ENCODE measurements around the gene KLK14. TPM values are rescaled to one million over a fixed set of nuclear protein-coding genes. Genes with fewer than 3 reads are reported as not detected.
A peak's percentile ranks its signal among the peaks of the same experiment; 100 is the strongest.

The KLK14 gene
- total and polyA plus RNA-seq, 2 of the 8 experiments (the other 6 are each of a cell fraction or from before 2014, with no cell fraction given): 0.09 to 1.2 TPM

DNA sequence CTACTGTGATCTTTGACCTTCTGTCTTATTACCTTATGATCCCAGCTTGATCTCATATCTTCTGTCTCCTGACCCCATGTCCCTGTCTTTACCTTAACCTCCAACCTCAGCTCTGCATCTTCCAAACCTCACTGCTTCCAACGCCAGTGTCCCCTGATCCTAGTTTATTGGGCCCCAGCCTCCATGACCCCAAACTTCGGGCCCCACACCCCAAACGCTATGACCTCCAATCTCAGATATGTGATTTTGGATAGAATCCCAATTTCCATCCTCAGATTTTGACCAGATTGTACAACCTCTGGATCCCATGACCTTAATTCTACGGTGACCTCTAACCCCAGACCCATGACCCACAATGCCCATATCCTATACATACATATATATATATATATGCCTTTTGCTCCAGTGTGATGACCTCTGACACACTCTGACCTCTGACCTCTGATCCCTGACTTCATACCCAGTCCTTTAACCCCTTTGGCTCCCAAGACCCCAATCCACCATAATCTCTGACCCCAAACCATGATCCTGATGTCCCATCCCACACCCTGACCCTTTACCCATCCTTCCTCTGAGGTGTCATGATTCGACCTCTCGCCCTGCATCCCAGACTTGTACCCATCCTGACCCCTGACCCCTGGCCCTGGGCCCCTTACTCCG is 51.3 kb downstream of the KLK14 start:
- Histone ChIP-seq H3K79me1 (ENCODE audit: low read depth, low read length) (no peaks in the 10 kb centered on the region; the same call in 1 of the 2 replicates), H3K27ac (ENCODE audit: low read depth, low read length) (no peak overlapping the region), H4K91ac (replicated peaks; ENCODE audit: insufficient read length, low read length) (no peak overlapping the region), H2AFZ (ENCODE audit: low read length) (no peak overlapping the region), H3K56ac (replicated peaks; ENCODE audit: insufficient read length, low read depth, low read length) (no peak overlapping the region), H3K23ac (ENCODE audit: insufficient read length) (no peak overlapping the region), H3K9ac (replicated peaks in 1 of 4; ENCODE audit: extremely low read depth in 1 of 4, low read depth in 3 of 4, low read length in 3 of 4) (no peak overlapping the region), H3K79me2 (ENCODE audit: control insufficient read depth in 1 of 2, insufficient read depth in 2 of 2, low read length in 2 of 2) (no peaks in the 10 kb centered on the region), H3K18ac (ENCODE audit: extremely low read depth, low read length) (no peak overlapping the region), H2BK120ac (replicated peaks; ENCODE audit: low read depth, low read length) (no peak overlapping the region), H2BK12ac (ENCODE audit: low read depth, low read length) (0 out of 2 replicates have a peak overlapping the region, but pooled peaks have one; percentile 5), H3K36me3 (ENCODE audit: control insufficient read depth in 2 of 4, insufficient read depth in 4 of 4, low read length in 3 of 4) (no peaks in the 10 kb centered on the region), H3K9me3 (ENCODE audit: insufficient read depth in 2 of 2, low read depth in 1 of 2, low read length in 1 of 2) (no peaks in the 10 kb centered on the region), H3K4me2 (ENCODE audit: insufficient read depth in 1 of 2, low read depth in 2 of 2, low read length in 2 of 2) (no peak overlapping the region), H3K23me2 (ENCODE audit: low read depth, low read length) (no peaks in the 10 kb centered on the region), H2BK15ac (ENCODE audit: low read length) (no peak overlapping the region; the same call in 1 of the 2 replicates), H3K4me3 (ENCODE audit: extremely low read depth in 1 of 4, insufficient read depth in 2 of 4, low read depth in 3 of 4, low read length in 4 of 4) (no peak overlapping the region), H3K4me1 (replicated peaks in 1 of 4; ENCODE audit: control insufficient read depth in 3 of 4, insufficient read depth in 4 of 4, low read length in 3 of 4) (peaks cover 0 to 16% (median 8%) of the 10 kb centered on the region in 4 experiments; a peak in 5 of 7 replicates), H4K20me1 (replicated peaks in 1 of 2; ENCODE audit: control insufficient read depth in 1 of 2, insufficient read depth in 2 of 2, low read length in 2 of 2) (no peaks in the 10 kb centered on the region), H2BK5ac (ENCODE audit: low read depth, low read length) (no peak overlapping the region), H3K27me3 (replicated peaks in 1 of 4; ENCODE audit: control insufficient read depth in 3 of 4, extremely low read depth in 1 of 4, insufficient read depth in 3 of 4, low read length in 3 of 4) (no peaks in the 10 kb centered on the region; a peak in 1 of 7 replicates), H2BK20ac (ENCODE audit: low read length) (no peak overlapping the region; the same call in 1 of the 2 replicates), H2AK5ac (ENCODE audit: low read depth, low read length) (0 out of 2 replicates have a peak overlapping the region, but pooled peaks have one; percentile 53), H3K14ac (ENCODE audit: insufficient read length) (no peak overlapping the region), H4K5ac (ENCODE audit: insufficient read length, low read depth, low read length) (no peak overlapping the region), H4K8ac (ENCODE audit: extremely low read depth, insufficient read depth, low read length) (peak overlapping the region; percentile 16; the same call in 1 of the 2 replicates), H3K4ac (replicated peaks; ENCODE audit: insufficient read length, low read depth, low read length) (no peak overlapping the region)
- ChIA-PET CTCF (ENCODE audit: partially characterized antibody) (interaction anchor here (0.9 to 2.4 kb wide), 2 partner anchors 10 to 64 kb away, joined by 4 to 10 read pairs; no protein-coding TSS in a partner anchor), POLR2A (ENCODE audit: partially characterized antibody) (interaction anchor here (0.6 kb wide), 1 partner anchor 365 kb away, joined by 3 read pairs; no protein-coding TSS in a partner anchor)
- WGBS, 2 experiments (ENCODE audit: extremely low coverage in 1 of 2, insufficient coverage in 1 of 2, insufficient read length in 1 of 2, insufficient replicate concordance in 2 of 2, low coverage in 1 of 2, low lambda C conversion rate in 2 of 2, missing lambda C conversion rate in 1 of 2): 88% methylated on average over 7 of the region's 7 CpGs; no CpG with 5 or more reads in 1 of the 2 experiments
- DNase-seq (ENCODE audit: low read depth in 1 of 2, low spot score in 2 of 2) (no peak), FAIRE-seq (no peak)
- TF ChIP-seq POU5F1 (IDR thresholded peaks at IDR 0.05; ENCODE audit: low read depth, low read length) (no peak), CHD1 (IDR thresholded peaks at IDR 0.05; ENCODE audit: low read depth, low read length) (no peak)
- TF ChIP-seq, protein P1, sequence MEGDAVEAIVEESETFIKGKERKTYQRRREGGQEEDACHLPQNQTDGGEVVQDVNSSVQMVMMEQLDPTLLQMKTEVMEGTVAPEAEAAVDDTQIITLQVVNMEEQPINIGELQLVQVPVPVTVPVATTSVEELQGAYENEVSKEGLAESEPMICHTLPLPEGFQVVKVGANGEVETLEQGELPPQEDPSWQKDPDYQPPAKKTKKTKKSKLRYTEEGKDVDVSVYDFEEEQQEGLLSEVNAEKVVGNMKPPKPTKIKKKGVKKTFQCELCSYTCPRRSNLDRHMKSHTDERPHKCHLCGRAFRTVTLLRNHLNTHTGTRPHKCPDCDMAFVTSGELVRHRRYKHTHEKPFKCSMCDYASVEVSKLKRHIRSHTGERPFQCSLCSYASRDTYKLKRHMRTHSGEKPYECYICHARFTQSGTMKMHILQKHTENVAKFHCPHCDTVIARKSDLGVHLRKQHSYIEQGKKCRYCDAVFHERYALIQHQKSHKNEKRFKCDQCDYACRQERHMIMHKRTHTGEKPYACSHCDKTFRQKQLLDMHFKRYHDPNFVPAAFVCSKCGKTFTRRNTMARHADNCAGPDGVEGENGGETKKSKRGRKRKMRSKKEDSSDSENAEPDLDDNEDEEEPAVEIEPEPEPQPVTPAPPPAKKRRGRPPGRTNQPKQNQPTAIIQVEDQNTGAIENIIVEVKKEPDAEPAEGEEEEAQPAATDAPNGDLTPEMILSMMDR (IDR thresholded peaks at IDR 0.05; ENCODE audit: control extremely low read depth in 1 of 3, insufficient read depth in 1 of 3, low read depth in 1 of 3, low read length in 3 of 3): no peak
